ENCODE measurements around the gene ERP44.

ERP44 gene

DNA sequence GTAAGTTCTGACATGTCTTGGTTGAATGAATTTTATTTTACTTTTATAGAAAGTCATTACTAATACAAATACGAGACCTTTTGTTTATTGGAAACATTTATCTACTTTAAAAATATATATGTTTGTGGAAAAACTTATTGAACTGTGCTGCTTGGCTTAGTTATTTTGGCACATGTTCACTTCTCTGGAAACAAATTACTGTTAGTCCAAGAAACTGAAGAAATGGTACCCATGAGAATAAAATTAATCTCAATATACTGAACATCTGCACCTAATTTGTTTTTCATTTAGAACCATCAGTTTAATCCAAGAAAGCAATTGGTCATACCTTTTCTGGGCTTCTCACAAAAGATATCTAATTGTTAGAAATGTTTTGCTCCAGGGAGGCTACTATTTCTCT lies 32.4 kb upstream of the ERP44 start:
- H3K4me3 ChIP-seq (ENCODE audit: low read depth, low read length), result no peak overlapping the region
- DNase-seq (ENCODE audit: low read depth), result no peak
- no peak for TF ChIP-seq POLR2A (IDR thresholded peaks at IDR 0.05; ENCODE audit: extremely low read depth, insufficient read length)
- no peak for TF ChIP-seq MYC (IDR thresholded peaks at IDR 0.05; ENCODE audit: low read depth, low read length)
- no peak for TF ChIP-seq MAX (IDR thresholded peaks at IDR 0.05; ENCODE audit: low read depth, low read length)
- no peak for TF ChIP-seq CTCF (IDR thresholded peaks at IDR 0.05; ENCODE audit: low read depth, low read length)

GRCh38 chr9:100129772-100130171 lies 31.0 kb upstream of the ERP44 start:
- no peak for DNase-seq (ENCODE audit: low read depth)
- TF ChIP-seq MAX (IDR thresholded peaks at IDR 0.05; ENCODE audit: low read depth, low read length) (no peak), CTCF (IDR thresholded peaks at IDR 0.05; ENCODE audit: low read depth, low read length) (no peak), MYC (IDR thresholded peaks at IDR 0.05; ENCODE audit: low read depth, low read length) (no peak), POLR2A (IDR thresholded peaks at IDR 0.05; ENCODE audit: extremely low read depth, insufficient read length) (no peak)
- H3K4me3 ChIP-seq (ENCODE audit: low read depth, low read length), result no peak overlapping the region

DNA sequence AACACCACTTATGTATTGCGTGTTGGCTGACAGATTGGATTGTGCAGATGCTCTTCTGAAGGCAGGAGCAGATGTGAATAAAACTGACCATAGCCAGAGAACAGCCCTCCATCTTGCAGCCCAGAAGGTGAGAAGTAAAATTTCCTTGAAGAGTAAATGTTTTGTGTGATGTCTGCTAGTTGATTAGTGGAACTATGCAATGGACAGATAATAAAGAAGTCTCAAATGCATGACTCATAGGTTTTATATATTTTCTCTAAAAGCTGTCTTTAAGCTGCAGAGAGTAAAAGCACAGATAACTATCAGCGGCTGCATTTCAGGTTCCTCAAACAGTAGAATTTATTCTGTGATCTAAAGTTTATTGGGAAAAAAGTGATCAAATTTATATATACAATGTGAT lies 27.6 kb upstream of the ERP44 start:
- no peak for TF ChIP-seq MAX (IDR thresholded peaks at IDR 0.05; ENCODE audit: low read depth, low read length)
- TF ChIP-seq CTCF (IDR thresholded peaks at IDR 0.05; ENCODE audit: low read depth, low read length), result no peak
- no peak for TF ChIP-seq POLR2A (IDR thresholded peaks at IDR 0.05; ENCODE audit: extremely low read depth, insufficient read length)
- no peak for TF ChIP-seq MYC (IDR thresholded peaks at IDR 0.05; ENCODE audit: low read depth, low read length)
- H3K4me3 ChIP-seq (ENCODE audit: low read depth, low read length), result no peak overlapping the region
- DNase-seq (ENCODE audit: low read depth), result no peak

- no peak for TF ChIP-seq CTCF (IDR thresholded peaks at IDR 0.05; ENCODE audit: low read depth, low read length)
- H3K4me3 ChIP-seq (ENCODE audit: low read depth, low read length), result no peak overlapping the region
- no peak for DNase-seq (ENCODE audit: low read depth)
Observed at GRCh38 chr9:100125910-100126309, 27.1 kb upstream of the ERP44 start.

DNA sequence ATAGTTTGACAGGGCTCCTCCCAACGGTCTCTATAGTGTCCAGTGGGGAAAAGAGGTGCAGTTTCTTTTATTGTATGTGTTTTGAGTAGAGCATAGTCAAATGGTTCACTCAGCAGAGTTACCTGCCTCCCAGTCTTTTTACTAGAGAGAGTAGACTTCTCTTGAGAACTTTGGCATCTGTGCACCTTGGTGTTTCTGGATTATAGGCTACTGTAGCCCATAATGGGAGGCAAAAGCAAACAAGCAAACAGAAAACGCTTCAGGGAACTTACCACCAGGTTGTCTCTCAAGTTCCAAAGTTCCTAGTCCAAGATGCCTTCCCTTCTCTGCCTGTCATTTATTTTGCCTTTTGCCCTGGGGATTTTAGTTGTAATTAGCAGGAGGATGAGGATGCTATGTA lies 26.4 kb upstream of the ERP44 start:
- no peak overlapping the region for H3K4me3 ChIP-seq (ENCODE audit: low read depth, low read length)
- DNase-seq (ENCODE audit: low read depth), result no peak
- no peak for TF ChIP-seq MAX (IDR thresholded peaks at IDR 0.05; ENCODE audit: low read depth, low read length)
- TF ChIP-seq MYC (IDR thresholded peaks at IDR 0.05; ENCODE audit: low read depth, low read length), result no peak
- TF ChIP-seq CTCF (IDR thresholded peaks at IDR 0.05; ENCODE audit: low read depth, low read length), result no peak
- TF ChIP-seq POLR2A (IDR thresholded peaks at IDR 0.05; ENCODE audit: extremely low read depth, insufficient read length), result no peak

DNA sequence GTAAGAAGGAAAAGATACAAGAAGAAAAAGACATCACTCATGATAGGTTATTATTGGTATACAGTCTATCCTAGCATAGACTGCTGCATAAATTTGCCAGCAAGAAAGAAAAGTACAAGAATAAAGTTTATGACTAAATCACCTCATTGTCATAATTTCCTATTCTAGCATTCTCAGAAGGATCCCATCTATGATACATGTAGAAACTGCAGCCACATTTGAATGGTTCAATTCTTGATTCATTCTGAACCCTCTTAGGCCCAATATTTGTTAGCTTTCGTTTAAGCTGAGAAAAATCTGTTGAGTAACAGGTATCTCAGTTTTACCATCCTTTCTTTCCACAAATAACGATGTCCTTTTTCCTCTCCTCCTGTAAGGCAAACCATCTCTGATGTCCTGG lies 21.5 kb upstream of the ERP44 start:
- no peak for DNase-seq (ENCODE audit: low read depth)
- TF ChIP-seq MYC (IDR thresholded peaks at IDR 0.05; ENCODE audit: low read depth, low read length) (no peak), MAX (IDR thresholded peaks at IDR 0.05; ENCODE audit: low read depth, low read length) (no peak), POLR2A (IDR thresholded peaks at IDR 0.05; ENCODE audit: extremely low read depth, insufficient read length) (no peak), CTCF (IDR thresholded peaks at IDR 0.05; ENCODE audit: low read depth, low read length) (no peak)
- no peak overlapping the region for H3K4me3 ChIP-seq (ENCODE audit: low read depth, low read length)
